Cortex of kidney (tissue), 1 donor: ENCODE measurements around the gene PLA2G10.
"Not testable (repeated sequence)": the region's sequence is repeated elsewhere in the genome, so short reads cannot be mapped to it uniquely, and the experiment has no call there.

Source experiments
- DNase-seq: peaks from one replicate; lab custom pipeline; 2025; lab: John Stamatoyannopoulos, UW

The PLA2G10 gene

GRCh38 chr16:14694129-14694528 is at the start of gene PLA2G10:
PLA2G10 (minus strand) TSS chr16:14694308; CDS start chr16:14694229, 79 bp downstream.
- DNase-seq: not testable (repeated sequence)

- not testable (repeated sequence) for DNase-seq
Measured at GRCh38 chr16:14742273-14743128, 48.4 kb upstream of the PLA2G10 start, which contains the start of gene NPIPA2. NPIPA2 (plus strand) TSS chr16:14742533; CDS start chr16:14748066, 5,533 bp downstream.

GRCh38 chr16:14741794-14742193 is 47.7 kb upstream of the PLA2G10 start:
- not testable (repeated sequence) for DNase-seq

GRCh38 chr16:14740832-14741385 is 46.8 kb upstream of the PLA2G10 start:
- DNase-seq: not testable (repeated sequence)

GRCh38 chr16:14733233-14733632 is 39.1 kb upstream of the PLA2G10 start:
- not testable (repeated sequence) for DNase-seq

- not testable (repeated sequence) for DNase-seq
Measured at GRCh38 chr16:14703156-14704011, 9.3 kb upstream of the PLA2G10 start, which contains the start of gene NPIPA3. NPIPA3 (plus strand) TSS chr16:14703411; CDS start chr16:14708944, 5,533 bp downstream.

- DNase-seq: not testable (repeated sequence)
Measured at GRCh38 chr16:14702672-14703071, 8.6 kb upstream of the PLA2G10 start.

- not testable (repeated sequence) for DNase-seq
Measured at GRCh38 chr16:14701859-14702258, 7.8 kb upstream of the PLA2G10 start.

- not testable (repeated sequence) for DNase-seq
Measured at GRCh38 chr16:14685870-14686793, 8.0 kb downstream of the PLA2G10 start.

GRCh38 chr16:14682121-14682520 is 12.0 kb downstream of the PLA2G10 start:
- DNase-seq: no peak

GRCh38 chr16:14681115-14681514 is 13.0 kb downstream of the PLA2G10 start:
- DNase-seq: no peak

GRCh38 chr16:14680396-14680795 is 13.7 kb downstream of the PLA2G10 start:
- not testable (repeated sequence) for DNase-seq

GRCh38 chr16:14678748-14679497 is 15.2 kb downstream of the PLA2G10 start:
- DNase-seq: no peak

GRCh38 chr16:14677627-14678026 is 16.5 kb downstream of the PLA2G10 start:
- no peak for DNase-seq

GRCh38 chr16:14676633-14677032 is 17.5 kb downstream of the PLA2G10 start:
- DNase-seq: no peak

- DNase-seq: no peak
Measured at GRCh38 chr16:14672403-14672971, 21.6 kb downstream of the PLA2G10 start.

GRCh38 chr16:14669776-14670175 is 24.3 kb downstream of the PLA2G10 start:
- no peak for DNase-seq

GRCh38 chr16:14668556-14669223 is 25.4 kb downstream of the PLA2G10 start:
- no peak for DNase-seq
